ENCODE measurements around the gene MFSD2A.
"Not testable (repeated sequence)": the region's sequence is repeated elsewhere in the genome, so short reads cannot be mapped to it uniquely, and the experiment has no call there.

Gene MFSD2A

GRCh38 chr1:39954870-39955546 is at the start of gene MFSD2A:
MFSD2A (plus strand) TSS chr1:39955145; CDS start chr1:39955293, 148 bp downstream.
- DNase-seq: peak; percentile 80

GRCh38 chr1:39905172-39905571 is 49.8 kb upstream of the MFSD2A start:
- DNase-seq: no peak

GRCh38 chr1:39907528-39908453 is 47.2 kb upstream of the MFSD2A start:
- no peak for DNase-seq

GRCh38 chr1:39908534-39908933 is 46.4 kb upstream of the MFSD2A start:
- no peak for DNase-seq

GRCh38 chr1:39910263-39910662 is 44.7 kb upstream of the MFSD2A start:
- DNase-seq: no peak

GRCh38 chr1:39913136-39913535 is 41.8 kb upstream of the MFSD2A start:
- not testable (repeated sequence) for DNase-seq

- DNase-seq: no peak
These were observed 39.3 kb upstream of the MFSD2A start for GRCh38 chr1:39915499-39916129.

- no peak for DNase-seq
These were observed 37.1 kb upstream of the MFSD2A start for GRCh38 chr1:39917825-39918224.

- DNase-seq: peak; percentile 9
These were observed 35.4 kb upstream of the MFSD2A start for GRCh38 chr1:39919545-39919944.

GRCh38 chr1:39922251-39922688 is 32.7 kb upstream of the MFSD2A start:
- DNase-seq: no peak

- no peak for DNase-seq
These were observed 29.1 kb upstream of the MFSD2A start for GRCh38 chr1:39925721-39926342.

- DNase-seq: no peak
These were observed 28.6 kb upstream of the MFSD2A start for GRCh38 chr1:39926343-39926793.

- DNase-seq: no peak
These were observed 28.1 kb upstream of the MFSD2A start for GRCh38 chr1:39926820-39927219.

GRCh38 chr1:39927538-39927937 is 27.4 kb upstream of the MFSD2A start:
- DNase-seq: no peak

GRCh38 chr1:39928809-39929587 is 25.9 kb upstream of the MFSD2A start:
- DNase-seq: no peak

- no peak for DNase-seq
These were observed 20.7 kb upstream of the MFSD2A start for GRCh38 chr1:39933956-39934941.

GRCh38 chr1:39936724-39937491 is 18.0 kb upstream of the MFSD2A start:
- no peak for DNase-seq

- no peak for DNase-seq
These were observed 16.1 kb upstream of the MFSD2A start for GRCh38 chr1:39938856-39939255.

GRCh38 chr1:39940253-39940652 is 14.7 kb upstream of the MFSD2A start:
- DNase-seq: no peak
